ENCODE results near the gene TCTN2. TPM values are rescaled to one million over a fixed set of nuclear protein-coding genes. Genes with fewer than 3 reads are reported as not detected.

Gene TCTN2
- total RNA-seq, 1 experiment from 2014 or later: 7.3 TPM

DNA sequence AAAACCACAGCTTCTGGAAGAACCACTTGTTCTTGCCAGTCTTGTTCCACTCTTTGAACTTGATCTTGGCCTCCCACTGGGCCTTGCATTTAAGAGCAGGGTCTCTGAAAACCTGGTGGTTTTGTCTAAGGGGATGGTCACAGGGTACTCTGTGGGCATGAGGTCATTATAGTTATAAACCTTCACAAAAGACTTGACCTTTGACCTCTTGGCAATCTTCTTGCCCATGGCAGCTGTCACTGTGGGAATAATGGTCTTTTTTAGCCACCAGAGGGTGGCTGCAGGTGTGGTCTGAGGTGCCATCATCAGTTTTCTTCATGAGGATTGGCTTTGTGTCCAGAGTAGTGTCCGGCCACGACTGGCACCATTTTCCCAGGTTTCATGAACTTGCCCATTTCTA, 50.3 kb downstream of the TCTN2 start:
- TF ChIP-seq CTCF (IDR thresholded peaks at IDR 0.05; ENCODE audit: insufficient read depth in 1 of 2, low read depth in 1 of 2, low read length in 1 of 2, severe bottlenecking in 1 of 2, unreplicated experiment in 1 of 2): no peak
- intact Hi-C loops (cut with micrococcal nuclease; ENCODE audit: unreplicated experiment): no loop called here
- Histone ChIP-seq H3K4me1 (no peaks in the 10 kb centered on the region), H3K36me3 (ENCODE audit: control insufficient read depth, insufficient read depth, low read length) (no peaks in the 10 kb centered on the region; the same call in 1 of the 2 replicates), H3K9me3 (no peaks in the 10 kb centered on the region), H3K4me3 (ENCODE audit: low read depth, low read length) (no peak overlapping the region), H3K27me3 (replicated peaks; ENCODE audit: control insufficient read depth, insufficient read depth, low read length) (no peaks in the 10 kb centered on the region)
- no TSS peak for BruUV-seq (replicated peaks)
- Mint-ChIP-seq H3K4me1 (ENCODE audit: low read depth, unreplicated experiment) (no peaks in the 10 kb centered on the region), H3K27me3 (ENCODE audit: insufficient read depth, unreplicated experiment) (no peaks in the 10 kb centered on the region), H3K4me3 (ENCODE audit: unreplicated experiment) (no peak overlapping the region), H3K36me3 (ENCODE audit: insufficient read depth, unreplicated experiment) (peaks cover 27% of the 10 kb centered on the region), H3K9me3 (ENCODE audit: unreplicated experiment) (no peaks in the 10 kb centered on the region), H3K27ac (ENCODE audit: unreplicated experiment) (no peak overlapping the region)
- no peak for DNase-seq
- ChIA-PET POLR2A (no interaction called here), CTCF (no interaction called here)

GRCh38 chr12:123723011-123723410, 52.1 kb downstream of the TCTN2 start:
- ChIA-PET POLR2A (no interaction called here), CTCF (no interaction called here)
- intact Hi-C loops (cut with micrococcal nuclease; ENCODE audit: unreplicated experiment): no loop called here
- DNase-seq: no peak
- Histone ChIP-seq H3K27me3 (replicated peaks; ENCODE audit: control insufficient read depth, insufficient read depth, low read length) (no peaks in the 10 kb centered on the region), H3K36me3 (ENCODE audit: control insufficient read depth, insufficient read depth, low read length) (no peaks in the 10 kb centered on the region; the same call in 1 of the 2 replicates), H3K4me1 (no peaks in the 10 kb centered on the region), H3K4me3 (ENCODE audit: low read depth, low read length) (no peak overlapping the region), H3K9me3 (no peaks in the 10 kb centered on the region)
- no peaks in the 10 kb centered on the region for H3K27me3 Mint-ChIP-seq (ENCODE audit: insufficient read depth, unreplicated experiment)
- no TSS peak for BruUV-seq (replicated peaks)
- no peak overlapping the region for H3K27ac Mint-ChIP-seq (ENCODE audit: unreplicated experiment)
- H3K9me3 Mint-ChIP-seq (ENCODE audit: unreplicated experiment): no peaks in the 10 kb centered on the region
- no peak for TF ChIP-seq CTCF (IDR thresholded peaks at IDR 0.05; ENCODE audit: insufficient read depth in 1 of 2, low read depth in 1 of 2, low read length in 1 of 2, severe bottlenecking in 1 of 2, unreplicated experiment in 1 of 2)
- no peak overlapping the region for H3K4me3 Mint-ChIP-seq (ENCODE audit: unreplicated experiment)
- peaks cover 34% of the 10 kb centered on the region for H3K36me3 Mint-ChIP-seq (ENCODE audit: insufficient read depth, unreplicated experiment)
- no peaks in the 10 kb centered on the region for H3K4me1 Mint-ChIP-seq (ENCODE audit: low read depth, unreplicated experiment)

DNA sequence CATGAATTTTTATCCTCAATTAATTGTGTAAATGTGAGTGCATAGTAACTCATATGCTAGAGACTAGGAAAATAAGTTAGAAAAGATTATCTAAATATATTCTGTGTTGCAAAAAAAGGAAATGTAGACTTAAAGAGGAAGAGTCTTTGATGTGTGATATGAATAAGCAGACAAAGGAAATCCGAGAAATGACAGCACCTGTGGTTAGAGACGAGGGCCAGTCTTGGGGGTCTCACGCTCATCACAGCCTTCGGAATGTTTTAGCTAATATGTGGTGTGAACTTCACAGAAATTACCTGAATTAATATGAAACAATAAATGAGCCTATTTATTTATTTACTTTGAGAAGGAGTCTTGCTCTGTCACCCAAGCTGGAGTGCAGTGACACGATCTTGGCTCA, 52.9 kb downstream of the TCTN2 start:
- no peaks in the 10 kb centered on the region for H3K27me3 ChIP-seq (replicated peaks; ENCODE audit: control insufficient read depth, insufficient read depth, low read length)
- POLR2A ChIA-PET: no interaction called here
- peaks cover 41% of the 10 kb centered on the region for H3K36me3 Mint-ChIP-seq (ENCODE audit: insufficient read depth, unreplicated experiment)
- intact Hi-C loops (cut with micrococcal nuclease; ENCODE audit: unreplicated experiment): no loop called here
- H3K4me3 ChIP-seq (ENCODE audit: low read depth, low read length): no peak overlapping the region
- H3K4me1 ChIP-seq: no peaks in the 10 kb centered on the region
- BruUV-seq (replicated peaks): no TSS peak
- H3K4me3 Mint-ChIP-seq (ENCODE audit: unreplicated experiment): no peak overlapping the region
- H3K4me1 Mint-ChIP-seq (ENCODE audit: low read depth, unreplicated experiment): no peaks in the 10 kb centered on the region
- no peaks in the 10 kb centered on the region for H3K9me3 Mint-ChIP-seq (ENCODE audit: unreplicated experiment)
- CTCF ChIA-PET: no interaction called here
- no peaks in the 10 kb centered on the region for H3K27me3 Mint-ChIP-seq (ENCODE audit: insufficient read depth, unreplicated experiment)
- H3K9me3 ChIP-seq: no peaks in the 10 kb centered on the region
- DNase-seq: no peak
- no peak overlapping the region for H3K27ac Mint-ChIP-seq (ENCODE audit: unreplicated experiment)
- H3K36me3 ChIP-seq (ENCODE audit: control insufficient read depth, insufficient read depth, low read length): no peaks in the 10 kb centered on the region; the same call in 1 of the 2 replicates
- TF ChIP-seq CTCF (IDR thresholded peaks at IDR 0.05; ENCODE audit: insufficient read depth in 1 of 2, low read depth in 1 of 2, low read length in 1 of 2, severe bottlenecking in 1 of 2, unreplicated experiment in 1 of 2): no peak
